Pancreas (tissue), 10 donors: ENCODE results near the gene CTSF. TPM values are rescaled to one million over a fixed set of nuclear protein-coding genes. Genes with fewer than 3 reads are reported as not detected.

Experiments
- ATAC-seq, 4 donors: fragments of 200-7000 bp; cut with Tn5 transposase; one replicate each; pipeline versions ENCODE4 v1.8.0 to v1.9.1; 2020; ENCODE audit warnings: mild to moderate bottlenecking in 4 of 4, moderate library complexity in 4 of 4
- DNase-seq, 6 donors: peaks; one replicate each; pipeline ENCODE4 v3.0.0-alpha.2; 2020
- FAIRE-seq: peaks from 2 replicates; lab custom pipeline; 2012; peaks lifted over from hg19 to GRCh38; lab: Jason Lieb, UNC
- H3K27ac ChIP-seq, 4 donors: fragments of 200-600 bp; sonication (generic); 1 replicate in 3 of 4; 2 replicates in 1 of 4; pipeline versions ENCODE4 v1.5.0 to v1.8.0; 2020
- H3K27me3 ChIP-seq, 4 donors: fragments of 200-600 bp; one replicate each; pipeline ENCODE4 v1.8.0; 2021
- H3K36me3 ChIP-seq, 3 donors: fragments of 200-600 bp; sonication (generic) in 1 of 3; one replicate each; pipeline versions ENCODE4 v1.5.0 to v1.8.0; 2020 to 2021
- H3K4me1 ChIP-seq, 3 donors: fragments of 200-600 bp; one replicate each; pipeline ENCODE4 v1.8.0; 2021
- H3K4me3 ChIP-seq, 4 donors: fragments of 200-600 bp; sonication (generic) in 2 of 4; one replicate each; pipeline versions ENCODE4 v1.5.0 to v1.8.0; 2020 to 2021
- H3K9me3 ChIP-seq, 4 donors: fragments of 200-600 bp; one replicate each; pipeline ENCODE4 v1.8.0; 2021
- WGBS, 2 donors: extraction: QIAGEN DNeasy Blood & Tissue Kit; methylation state at CpG; one replicate each; pipeline ENCODE4 v1.1.7; 2013; 5-methylcytosine and 5-hydroxymethylcytosine counted together
- intact Hi-C, 3 donors: fragments of 100-400 bp; cut with DNase I; formaldehyde crosslinking; loops; one replicate each; pipeline versions ENCODE4 v1.11.1 to v1.14.2; 2022
- polyA plus RNA-seq, 2 donors: library from polyadenylated mRNA; stranded (reverse); fragments of 200-250 nt; gene quantifications; one replicate each; pipeline ENCODE4 v1.2.3, GENCODE V29; 2013
- total RNA-seq, 6 donors: library from RNA; stranded (reverse); fragmentation: NEBNext Ultra II Directional in 4 of 6; extraction: Animal tissue kit (Norgen Biotek cat#: 25700) in 4 of 6; gene quantifications; one replicate each; pipeline versions ENCODE4 v1.2.1 to v1.2.4, GENCODE V29; 2021 to 2023
- TF ChIP-seq, protein P1 (sequence below), 4 donors: fragments of 200-600 bp; sonication (generic) in 3 of 4; IDR thresholded peaks; one replicate each; pipeline versions ENCODE4 v1.5.0 to v1.8.0; 2021; ENCODE audit warnings: antibody characterized with exemption in 4 of 4
- donor health status: healthy with polysubstance abuse.
- donor health status: DM: no; HTN: no; CAD: no; lungs with moderate emphysema.
- donor health status: DM: no; HTN: no; CAD: no.
- donor health status: control.
- donor health status: control.
- donor health status: Bipolar disorder and iron deficiency.
- donor health status: DM: yes; HTN: yes; CAD: no.
- donor health status: DM: no; HTN: no; CAD: no.
- donor health status: DM: no; HTN: no; CAD: no.
- donor health status: DM: yes; HTN: yes; CAD: no.

The CTSF gene
- total and polyA plus RNA-seq, 8 donors: 10.6 to 43.2 (median 19.9) TPM

DNA sequence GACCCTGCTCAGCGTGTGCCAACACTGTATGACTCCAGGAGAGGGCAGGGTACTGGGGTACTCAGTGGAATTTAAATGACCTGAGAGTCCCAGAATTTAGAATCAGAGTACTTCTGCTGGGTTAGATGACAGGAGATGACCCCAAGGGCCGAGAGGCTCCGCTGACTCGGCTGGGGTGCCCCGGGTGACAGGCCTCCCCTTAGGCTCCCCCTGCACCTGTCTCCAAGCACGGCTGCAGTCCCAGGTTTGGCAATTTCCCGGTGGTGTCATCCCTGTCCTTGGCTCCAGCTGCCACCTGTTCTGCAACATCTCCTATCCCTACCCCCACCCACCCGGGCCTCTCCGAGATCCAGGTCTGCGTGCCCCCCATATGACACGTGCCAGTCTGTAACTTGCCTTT, 20.4 kb downstream of the CTSF start:
- H3K4me3 ChIP-seq: no peak overlapping the region
- no peaks in the 10 kb centered on the region for H3K9me3 ChIP-seq
- H3K4me1 ChIP-seq: peaks cover 0 to 15% (median 0%) of the 10 kb centered on the region in 3 donors
- WGBS, 2 donors: 38% methylated on average over 10 to 11 of the region's 11 CpGs
- H3K36me3 ChIP-seq: no peaks in the 10 kb centered on the region
- FAIRE-seq (no peak), ATAC-seq (no peak), DNase-seq (peak in 1 of 6 donors; percentile 56)
- no peaks in the 10 kb centered on the region for H3K27me3 ChIP-seq
- intact Hi-C loops: no loop called here
- TF ChIP-seq, protein P1, sequence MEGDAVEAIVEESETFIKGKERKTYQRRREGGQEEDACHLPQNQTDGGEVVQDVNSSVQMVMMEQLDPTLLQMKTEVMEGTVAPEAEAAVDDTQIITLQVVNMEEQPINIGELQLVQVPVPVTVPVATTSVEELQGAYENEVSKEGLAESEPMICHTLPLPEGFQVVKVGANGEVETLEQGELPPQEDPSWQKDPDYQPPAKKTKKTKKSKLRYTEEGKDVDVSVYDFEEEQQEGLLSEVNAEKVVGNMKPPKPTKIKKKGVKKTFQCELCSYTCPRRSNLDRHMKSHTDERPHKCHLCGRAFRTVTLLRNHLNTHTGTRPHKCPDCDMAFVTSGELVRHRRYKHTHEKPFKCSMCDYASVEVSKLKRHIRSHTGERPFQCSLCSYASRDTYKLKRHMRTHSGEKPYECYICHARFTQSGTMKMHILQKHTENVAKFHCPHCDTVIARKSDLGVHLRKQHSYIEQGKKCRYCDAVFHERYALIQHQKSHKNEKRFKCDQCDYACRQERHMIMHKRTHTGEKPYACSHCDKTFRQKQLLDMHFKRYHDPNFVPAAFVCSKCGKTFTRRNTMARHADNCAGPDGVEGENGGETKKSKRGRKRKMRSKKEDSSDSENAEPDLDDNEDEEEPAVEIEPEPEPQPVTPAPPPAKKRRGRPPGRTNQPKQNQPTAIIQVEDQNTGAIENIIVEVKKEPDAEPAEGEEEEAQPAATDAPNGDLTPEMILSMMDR (IDR thresholded peaks at IDR 0.05): no peak
- H3K27ac ChIP-seq: no peak overlapping the region

DNA sequence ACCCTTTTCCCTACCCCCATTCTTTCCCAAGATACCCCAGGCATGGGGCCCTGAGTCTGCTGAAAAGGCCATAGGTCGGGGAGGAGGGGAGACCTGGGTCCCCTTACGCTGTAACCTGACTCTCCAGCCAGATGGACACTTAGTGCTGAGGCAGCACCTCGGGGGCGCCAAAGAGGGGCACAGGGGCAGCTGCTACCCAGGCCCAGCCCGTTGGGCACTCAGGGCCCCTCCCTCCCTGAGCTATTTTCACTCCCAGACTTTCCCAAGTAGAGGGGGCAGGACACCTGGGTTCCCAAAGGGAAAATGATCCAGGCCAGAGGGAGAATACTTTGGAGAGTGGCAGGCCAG, 20.8 kb downstream of the CTSF start:
- H3K36me3 ChIP-seq: no peaks in the 10 kb centered on the region
- H3K27me3 ChIP-seq: no peaks in the 10 kb centered on the region
- ATAC-seq: no peak
- no peak overlapping the region for H3K27ac ChIP-seq
- FAIRE-seq: no peak
- 51% methylated on average over 5 of the region's 5 CpGs for WGBS, 2 donors
- H3K4me3 ChIP-seq: no peak overlapping the region
- no peaks in the 10 kb centered on the region for H3K9me3 ChIP-seq
- intact Hi-C loops: no loop called here
- TF ChIP-seq, protein P1 (IDR thresholded peaks at IDR 0.05): no peak
- peaks cover 0 to 15% (median 0%) of the 10 kb centered on the region in 3 donors for H3K4me1 ChIP-seq
- peak in 1 of 6 donors; percentile 35 for DNase-seq

DNA sequence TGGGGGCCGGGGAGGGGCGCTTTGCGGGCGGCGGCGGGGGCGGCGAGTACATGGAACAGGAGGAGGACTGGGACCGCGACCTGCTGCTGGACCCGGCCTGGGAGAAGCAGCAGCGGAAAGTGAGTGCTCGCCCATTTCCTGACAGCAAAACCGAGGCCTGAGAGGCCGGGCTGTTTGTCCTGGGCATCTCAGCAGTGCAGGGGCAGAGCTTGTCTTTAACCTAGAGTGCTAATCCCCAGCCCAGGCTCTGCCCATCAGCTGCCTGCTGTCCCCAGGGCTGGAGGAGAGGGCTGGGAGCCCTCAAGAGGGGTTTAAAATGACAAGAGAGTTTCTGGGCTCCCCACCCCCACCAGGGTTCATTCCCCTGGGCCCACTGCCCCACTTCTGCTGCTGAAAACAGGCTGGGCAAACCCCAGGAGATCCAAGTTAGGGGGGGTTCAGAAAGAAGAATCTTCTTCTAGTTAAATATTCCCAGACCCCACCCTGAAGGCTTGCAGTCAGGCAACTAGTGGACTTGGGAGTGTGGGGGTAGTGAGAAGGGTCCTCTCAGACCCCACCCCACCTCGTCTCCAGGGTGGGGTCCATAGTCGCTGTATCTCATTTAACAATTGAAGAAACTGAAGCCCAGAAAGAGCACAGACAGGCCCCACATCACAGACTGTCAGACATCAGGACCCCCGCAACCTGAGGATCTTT, 21.3 kb downstream of the CTSF start:
- H3K9me3 ChIP-seq: no peaks in the 10 kb centered on the region
- no peak overlapping the region for H3K27ac ChIP-seq
- WGBS, 2 donors: 51 to 56% methylated on average over 18 of the region's 18 CpGs
- FAIRE-seq (no peak), ATAC-seq (no peak), DNase-seq (no peak)
- TF ChIP-seq, protein P1 (IDR thresholded peaks at IDR 0.05): no peak
- H3K27me3 ChIP-seq: no peaks in the 10 kb centered on the region
- H3K4me3 ChIP-seq: peak overlapping the region in 1 of 4 donors; percentile 88
- intact Hi-C loops: no loop called here
- H3K4me1 ChIP-seq: peaks cover 0 to 15% (median 0%) of the 10 kb centered on the region in 3 donors
- H3K36me3 ChIP-seq: no peaks in the 10 kb centered on the region

DNA sequence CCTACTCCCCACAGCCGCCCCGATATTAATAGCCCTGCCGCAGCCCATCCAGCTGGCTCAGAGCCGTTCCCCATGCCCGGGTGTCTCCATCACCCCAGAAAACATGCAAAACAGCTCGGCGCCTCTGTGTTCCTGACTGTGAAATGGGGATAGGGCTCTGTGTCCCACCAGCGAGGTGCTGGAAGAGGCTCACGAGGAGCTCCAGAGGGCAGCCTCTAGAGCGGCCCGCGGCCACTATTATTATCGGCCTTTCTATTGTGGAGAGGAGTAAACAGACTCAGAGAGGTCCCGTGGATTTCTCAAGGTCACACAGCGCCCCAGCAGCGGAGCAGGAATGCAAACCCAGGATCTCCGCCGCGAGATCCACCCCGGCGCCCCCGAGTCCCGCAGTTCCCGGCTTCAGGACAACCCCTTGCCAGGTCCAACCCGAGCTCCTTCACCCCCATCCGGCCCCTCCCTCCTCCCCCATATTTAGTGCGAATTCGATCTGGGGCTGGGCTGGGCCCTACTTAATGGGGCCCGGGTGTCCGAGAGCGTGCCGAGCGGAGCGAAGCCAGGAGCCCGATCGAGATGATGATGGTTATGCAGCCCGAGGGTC, 21.9 kb downstream of the CTSF start, which contains the start of gene ACTN3:
Gene ACTN3, plus strand, starts transcription at position 536 of the 598 bp plus-strand sequence. Its CDS starts 35 bp downstream, at position 571.
- peak within 1 kb of the TSS; percentile 82 to 94 (median 90) for H3K4me3 ChIP-seq
- peaks cover 0 to 15% (median 0%) of the 10 kb centered on the region in 3 donors for H3K4me1 ChIP-seq
- DNase-seq (peak in 4 of 6 donors; percentile 22 to 76 (median 44)), ATAC-seq (peak in 1 of 4 donors; percentile 0), FAIRE-seq (no peak)
- no peaks in the 10 kb centered on the region for H3K27me3 ChIP-seq
- intact Hi-C loops: no loop called here
- no peaks in the 10 kb centered on the region for H3K9me3 ChIP-seq
- WGBS, 2 donors: 7% methylated on average over 37 of the region's 37 CpGs
- H3K27ac ChIP-seq: peak within 1 kb of the TSS; percentile 33 to 83 (median 54)
- TF ChIP-seq, protein P1 (IDR thresholded peaks at IDR 0.05): no peak
- H3K36me3 ChIP-seq: no peaks in the 10 kb centered on the region
